Activated CD4-positive, alpha-beta T cell treated with anti-CD3 and anti-CD28 coated beads for 48 hours (primary cell): Measurements from ENCODE around the gene SLC35G3.
"Not testable (repeated sequence)": the region's sequence is repeated elsewhere in the genome, so short reads cannot be mapped to it uniquely, and the experiment has no call there.

Source experiments
- DNase-seq: peaks from one replicate; pipeline ENCODE4 v3.0.0-alpha.2; 2020

SLC35G3 gene

DNA sequence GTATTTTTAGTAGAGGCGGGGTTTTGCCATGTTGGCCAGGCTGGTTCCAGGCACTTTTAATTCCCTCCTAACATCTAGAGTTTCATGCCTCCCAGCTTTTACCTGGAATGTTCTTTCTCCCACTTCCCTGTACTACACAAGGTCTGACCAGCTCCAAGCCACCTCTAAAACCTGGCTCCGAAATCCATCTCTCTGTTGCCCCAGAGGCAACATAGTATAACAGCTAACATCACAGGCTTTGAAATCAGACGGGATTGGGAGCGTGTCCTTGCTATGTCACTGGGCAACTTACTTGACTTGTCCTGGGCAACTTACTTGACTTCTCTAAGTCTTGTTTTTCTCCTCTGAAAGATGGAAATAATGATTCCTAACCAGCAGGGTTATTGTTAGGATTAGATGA, 31.4 kb downstream of the SLC35G3 start:
- DNase-seq, result no peak

DNA sequence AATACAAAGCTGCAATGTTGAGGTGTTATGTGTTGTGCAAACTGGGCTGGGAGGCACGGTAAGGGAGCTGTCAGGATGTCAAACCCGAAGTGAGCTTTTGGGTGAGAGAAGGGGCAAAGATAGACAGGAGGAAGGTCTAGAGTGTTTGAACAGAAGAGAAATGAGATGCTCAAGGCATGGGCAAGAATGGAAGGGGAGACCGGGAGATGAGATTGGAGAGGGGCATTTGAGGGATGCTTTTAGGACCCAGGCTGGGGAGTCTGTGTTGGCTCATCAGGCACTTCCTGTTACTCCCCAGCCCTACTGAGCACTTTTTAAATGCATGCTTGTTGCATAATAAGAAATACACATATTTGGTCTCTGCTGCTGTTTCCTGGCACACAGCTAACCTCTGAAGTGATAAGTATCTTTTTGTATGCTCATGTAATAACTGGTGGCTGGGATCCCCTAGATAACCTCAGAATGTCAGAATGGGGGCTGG, 32.9 kb downstream of the SLC35G3 start:
- DNase-seq, result no peak

DNA sequence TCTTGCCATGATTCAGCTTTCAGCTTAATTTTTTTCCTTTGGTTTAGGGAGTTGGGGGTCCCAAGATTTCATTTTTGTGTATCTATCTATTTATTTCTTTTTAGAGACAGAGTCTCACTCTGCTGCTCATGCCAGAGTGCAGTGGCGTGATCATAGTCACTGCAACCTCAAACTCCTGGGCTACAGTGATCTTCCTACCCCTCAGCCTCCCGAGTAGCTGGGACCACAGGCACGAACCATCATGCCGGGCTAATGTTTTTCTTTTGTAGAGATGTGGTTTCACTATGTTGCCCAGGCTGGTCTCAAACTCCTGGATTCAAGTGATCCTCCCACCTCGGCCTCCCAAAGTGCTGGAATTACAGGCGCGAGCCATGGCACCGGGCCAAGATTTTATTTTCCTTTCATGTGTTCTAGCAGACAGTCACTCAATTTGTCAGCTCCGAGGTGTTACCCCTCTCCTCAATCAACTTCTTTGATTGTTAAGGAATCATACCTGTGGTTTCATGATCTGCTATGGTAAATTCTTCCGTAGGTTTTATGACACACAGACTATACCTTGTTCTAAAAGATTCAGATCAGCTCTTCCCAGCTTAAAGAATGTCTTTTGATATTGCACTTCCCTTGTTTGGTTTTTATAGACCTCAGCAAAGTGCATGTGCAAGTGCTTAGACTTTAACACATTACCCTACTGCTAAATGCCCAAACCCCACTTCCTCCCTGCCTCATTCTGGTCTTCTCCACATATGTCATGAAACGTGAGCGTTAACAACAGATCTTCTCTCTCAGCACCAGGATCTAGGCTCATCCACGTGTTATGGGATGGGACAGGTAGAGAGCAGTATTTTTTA, 33.6 kb downstream of the SLC35G3 start:
- DNase-seq, result peak; percentile 52

DNA sequence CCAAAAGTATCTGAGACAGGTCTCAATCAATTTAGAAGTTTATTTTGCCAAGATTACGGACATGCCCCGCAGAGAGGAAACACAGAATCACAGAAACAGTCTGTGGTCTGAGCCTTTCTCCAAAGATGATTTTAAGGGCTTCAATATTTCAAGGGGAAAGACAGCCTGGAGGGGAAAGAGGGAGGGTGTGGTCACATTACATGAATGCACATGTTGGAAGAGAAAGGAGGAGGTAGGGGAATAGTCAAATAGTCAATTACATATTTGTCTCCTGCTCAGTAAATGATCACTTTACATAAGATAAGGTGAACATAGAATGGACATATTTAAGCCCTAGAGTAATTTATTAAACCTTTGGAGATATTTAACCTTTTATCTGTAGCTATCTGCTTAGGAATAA, 34.3 kb downstream of the SLC35G3 start:
- DNase-seq, result no peak

DNA sequence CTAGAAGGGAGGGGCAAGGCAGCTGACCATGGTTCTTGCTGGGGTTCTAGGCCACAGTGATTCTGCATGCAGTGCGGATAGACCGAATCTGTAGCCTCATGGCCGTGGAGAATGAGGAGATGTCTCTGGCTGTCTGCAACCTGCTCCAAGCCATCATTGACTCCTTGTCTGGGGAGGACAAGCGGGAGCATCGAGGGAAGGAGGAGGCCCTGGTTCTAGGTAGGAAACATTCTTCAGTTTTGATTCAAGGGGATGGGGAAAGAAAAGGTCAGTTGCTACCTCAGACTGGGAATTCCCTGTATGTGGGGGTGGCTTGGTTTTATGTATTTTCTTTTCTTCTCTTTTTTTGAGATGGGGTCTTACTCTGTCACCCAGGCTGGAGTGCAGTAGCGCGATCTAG, 38.9 kb downstream of the SLC35G3 start:
- no peak for DNase-seq

DNA sequence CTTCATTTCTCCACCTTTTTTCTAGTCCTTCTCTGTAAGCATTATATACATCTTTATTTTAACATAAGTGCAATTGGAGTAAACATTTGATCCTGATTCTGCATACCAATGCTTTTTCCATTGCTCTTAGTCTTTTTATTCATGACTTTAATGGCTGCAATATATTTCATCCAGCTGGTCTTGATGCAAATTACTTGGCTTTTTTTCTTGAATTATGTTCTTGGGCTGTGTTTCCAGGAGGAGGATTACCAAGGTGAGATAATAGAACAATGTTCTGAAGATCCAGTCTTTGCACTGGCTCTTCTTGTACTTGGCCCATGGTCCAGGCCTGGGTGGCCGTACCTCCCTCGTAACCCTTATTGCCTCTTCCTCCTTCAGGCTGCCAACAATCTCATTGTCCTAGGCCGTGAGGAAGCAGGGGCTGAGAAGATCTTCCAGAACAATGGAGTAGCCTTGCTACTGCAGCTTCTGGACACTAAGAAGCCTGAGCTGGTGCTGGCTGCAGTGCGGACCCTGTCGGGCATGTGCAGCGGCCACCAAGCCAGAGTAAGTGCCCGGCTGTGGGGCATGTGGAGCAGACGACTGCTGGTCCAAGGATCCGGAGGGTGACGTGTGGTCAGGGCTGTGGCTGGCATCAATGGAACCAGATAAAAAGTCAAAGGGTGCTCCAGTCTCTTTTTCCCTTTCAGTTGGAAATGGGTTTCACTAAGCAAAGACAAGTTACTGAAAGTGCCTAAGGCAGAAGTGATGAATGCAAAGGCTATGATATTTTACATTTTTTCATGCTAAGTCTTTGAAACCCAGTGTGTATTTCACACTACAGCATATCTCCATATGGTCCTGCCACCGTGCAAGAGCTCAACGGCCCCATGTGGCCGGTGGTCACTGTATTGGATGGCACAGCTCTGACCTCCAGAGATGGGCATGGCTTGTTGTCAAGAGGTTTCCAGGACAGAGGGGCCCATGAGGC, 39.7 kb downstream of the SLC35G3 start:
- no peak for DNase-seq

DNA sequence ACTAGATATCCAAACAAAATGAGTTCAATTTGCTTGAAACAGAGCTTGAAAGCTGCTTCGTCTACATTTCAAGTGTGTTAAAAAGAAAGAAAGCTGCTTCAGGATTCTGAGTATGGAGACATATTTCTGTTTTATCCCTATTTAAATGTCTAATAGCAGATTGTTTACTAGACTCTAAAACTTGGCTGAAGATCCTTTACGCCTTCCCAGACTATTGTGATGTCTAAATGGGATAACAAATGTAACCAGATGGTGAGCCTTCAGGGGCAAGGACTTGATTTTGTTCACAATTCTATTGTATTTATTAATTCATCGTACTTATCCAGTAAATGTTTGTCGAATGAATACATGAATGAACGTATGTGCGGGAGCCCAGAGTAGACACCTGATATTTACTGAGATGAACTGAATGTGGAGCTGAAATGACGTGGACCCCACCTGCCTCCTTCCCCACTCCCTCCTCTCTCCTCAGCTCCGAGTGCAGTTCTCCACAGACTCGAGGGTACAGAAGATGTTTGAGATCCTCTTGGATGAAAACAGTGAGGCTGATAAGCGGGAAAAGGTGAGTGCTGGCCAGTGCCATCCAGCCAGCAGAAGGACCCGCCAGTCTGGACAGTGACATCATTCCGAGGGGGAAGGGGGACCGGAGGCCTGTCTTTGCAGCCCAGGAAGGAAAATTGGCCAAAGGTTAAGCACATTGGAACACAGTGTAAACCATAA, 41.6 kb downstream of the SLC35G3 start:
- no peak for DNase-seq

DNA sequence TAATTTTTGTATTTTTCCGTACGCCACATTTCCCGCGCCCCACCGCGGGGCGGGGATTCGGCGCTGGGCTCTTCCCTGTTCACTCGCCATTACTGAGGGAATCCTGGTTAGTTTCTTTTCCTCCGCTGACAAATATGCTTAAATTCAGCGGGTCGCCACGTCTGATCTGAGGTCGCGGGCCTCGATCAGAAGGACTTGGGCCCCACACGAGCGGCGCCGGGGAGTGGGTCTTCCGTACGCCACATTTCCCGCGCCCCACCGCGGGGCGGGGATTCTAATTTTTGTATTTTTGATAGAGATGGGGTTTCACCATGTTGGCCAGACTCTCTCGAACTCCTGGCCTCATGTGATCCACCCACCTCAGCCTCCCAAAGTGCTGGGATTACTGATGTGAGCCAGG, 43.1 kb downstream of the SLC35G3 start:
- DNase-seq, result not testable (repeated sequence)

DNA sequence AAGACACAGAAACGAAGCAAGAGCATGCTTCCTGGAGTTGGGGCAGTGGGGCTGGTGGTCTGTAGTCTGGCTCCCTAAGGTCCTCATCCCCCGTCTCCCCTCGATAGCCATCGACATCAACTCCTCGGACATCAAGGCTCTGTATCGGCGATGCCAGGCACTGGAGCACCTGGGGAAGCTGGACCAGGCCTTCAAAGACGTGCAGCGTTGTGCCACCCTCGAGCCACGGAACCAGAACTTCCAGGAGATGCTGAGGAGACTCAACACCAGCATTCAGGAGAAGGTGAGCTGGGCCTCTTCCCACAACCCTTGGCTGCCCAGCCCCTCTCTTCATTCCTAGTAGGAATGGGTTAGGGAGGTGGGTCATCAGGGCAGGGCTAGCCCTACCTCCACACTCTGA, 44.3 kb downstream of the SLC35G3 start:
- DNase-seq, result no peak

DNA sequence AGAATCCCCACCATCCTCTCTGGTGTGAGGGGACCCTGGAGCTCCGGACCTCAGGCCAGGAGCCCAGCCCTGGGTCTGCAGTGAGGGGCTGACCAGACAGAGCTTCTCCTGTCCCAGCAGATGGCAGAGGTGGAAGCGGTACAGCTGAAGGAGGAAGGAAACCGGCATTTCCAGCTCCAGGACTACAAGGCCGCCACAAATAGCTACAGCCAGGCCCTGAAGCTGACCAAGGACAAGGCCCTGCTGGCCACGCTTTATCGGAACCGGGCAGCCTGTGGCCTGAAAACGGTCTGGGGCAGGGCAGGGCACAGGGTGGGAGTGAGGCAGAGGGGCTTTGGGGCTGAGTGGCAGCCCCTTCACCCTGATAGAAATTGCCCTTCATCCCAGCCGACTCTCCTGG, 46.0 kb downstream of the SLC35G3 start:
- DNase-seq, result no peak

DNA sequence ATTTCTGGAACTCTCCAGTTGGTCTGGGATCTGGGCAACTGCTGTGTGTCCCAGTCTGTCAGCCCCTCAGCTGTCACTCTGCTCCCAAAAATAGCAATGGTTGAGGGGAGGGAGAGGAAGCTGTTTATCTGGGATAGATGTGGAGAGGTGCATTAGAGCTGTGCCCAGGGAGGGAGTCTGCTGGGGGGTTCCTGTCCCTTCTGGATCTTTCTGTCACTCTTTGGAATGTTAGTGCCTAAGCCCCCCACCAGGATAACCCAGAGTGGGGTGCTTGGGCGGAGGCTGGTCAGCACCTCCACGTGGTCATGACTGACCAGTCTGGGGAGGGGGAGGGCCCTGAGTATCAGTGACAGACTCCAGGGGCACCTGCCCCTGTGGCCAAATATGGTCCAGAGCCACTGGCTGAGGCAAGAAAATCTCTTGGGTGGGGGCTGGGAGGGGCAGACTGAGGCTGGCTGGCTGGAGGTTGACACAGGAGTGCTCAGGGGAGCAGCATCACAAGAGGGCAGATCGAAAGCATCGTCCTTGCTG, 46.8 kb downstream of the SLC35G3 start, which contains the start of gene UNC45B:
UNC45B (plus strand) TSS at position 443 of the 531 bp plus-strand sequence. CDS start 447 bp downstream, outside the sequence.
- DNase-seq, result no peak

DNA sequence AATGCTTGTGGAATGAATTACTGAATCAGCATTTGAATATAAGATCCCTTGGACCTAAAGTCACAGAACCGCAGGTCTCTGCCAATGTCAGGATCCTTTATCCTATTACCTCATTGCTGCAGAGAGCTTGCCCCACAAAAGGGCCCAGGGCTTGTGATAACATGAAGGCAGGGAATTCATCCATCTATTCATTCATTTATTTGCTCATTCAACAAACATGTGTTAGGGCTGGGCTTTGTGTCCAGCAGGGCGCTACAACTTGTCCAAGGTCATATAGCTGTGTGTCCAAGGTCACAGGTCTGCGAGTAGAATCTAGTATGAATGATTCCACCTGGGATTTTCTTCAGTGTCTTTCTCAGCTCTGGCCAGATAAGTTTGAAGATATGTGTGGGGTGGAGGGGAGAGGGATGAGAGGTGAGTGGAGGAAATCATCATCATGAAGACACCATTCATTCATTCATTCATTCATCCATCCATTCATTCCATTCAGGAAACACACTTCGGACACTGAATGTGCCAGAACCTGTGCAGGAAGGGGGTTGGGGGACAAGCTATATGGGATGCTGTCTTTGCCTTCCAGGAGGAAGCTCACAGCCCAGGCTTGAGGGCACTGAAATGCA, 47.9 kb downstream of the SLC35G3 start:
- DNase-seq, result no peak

DNA sequence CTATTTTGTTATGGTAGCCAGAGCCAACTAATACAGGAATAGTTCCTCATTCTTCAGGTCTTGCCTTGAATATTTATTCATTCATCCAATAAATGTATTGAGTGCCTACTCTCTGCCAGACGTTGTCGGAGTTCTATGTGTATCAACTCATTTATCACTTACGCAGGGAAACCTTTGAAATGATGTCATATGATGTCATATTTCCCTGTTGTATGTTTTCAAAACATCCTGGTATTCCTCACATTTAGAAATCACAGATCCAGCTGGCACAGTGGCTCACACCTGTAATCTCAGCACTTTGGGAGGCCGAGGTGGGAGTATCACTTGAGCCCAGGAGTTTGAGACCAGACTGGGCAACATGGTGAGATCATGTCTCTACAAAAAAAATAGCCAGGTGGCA, 49.4 kb downstream of the SLC35G3 start:
- no peak for DNase-seq
